Measurements from ENCODE around the gene TBX10. TPM values are rescaled to one million over a fixed set of nuclear protein-coding genes. Genes with fewer than 3 reads are reported as not detected.
A peak's percentile ranks its signal among the peaks of the same experiment; 100 is the strongest.
"Not testable (repeated sequence)": the region's sequence is repeated elsewhere in the genome, so short reads cannot be mapped to it uniquely, and the experiment has no call there.

The TBX10 gene
- total RNA-seq, 2 donors from 2014 or later = not detected

GRCh38 chr11:67628710-67629385 is 10.7 kb downstream of the TBX10 start:
- H3K4me1 Mint-ChIP-seq (ENCODE audit: low read depth) = peaks cover 12% of the 10 kb centered on the region
- H3K27me3 Mint-ChIP-seq (ENCODE audit: low read depth) = no peaks in the 10 kb centered on the region
- H3K9me3 Mint-ChIP-seq = no peaks in the 10 kb centered on the region
- ATAC-seq (replicated peaks in 1 of 2) (no peak), DNase-seq (no peak)
- H3K4me3 Mint-ChIP-seq = peak overlapping the region; percentile 66 to 78
- no peaks in the 10 kb centered on the region for H3K36me3 Mint-ChIP-seq (ENCODE audit: insufficient read depth in 2 of 2)
- no peak overlapping the region for H3K27ac Mint-ChIP-seq

DNA sequence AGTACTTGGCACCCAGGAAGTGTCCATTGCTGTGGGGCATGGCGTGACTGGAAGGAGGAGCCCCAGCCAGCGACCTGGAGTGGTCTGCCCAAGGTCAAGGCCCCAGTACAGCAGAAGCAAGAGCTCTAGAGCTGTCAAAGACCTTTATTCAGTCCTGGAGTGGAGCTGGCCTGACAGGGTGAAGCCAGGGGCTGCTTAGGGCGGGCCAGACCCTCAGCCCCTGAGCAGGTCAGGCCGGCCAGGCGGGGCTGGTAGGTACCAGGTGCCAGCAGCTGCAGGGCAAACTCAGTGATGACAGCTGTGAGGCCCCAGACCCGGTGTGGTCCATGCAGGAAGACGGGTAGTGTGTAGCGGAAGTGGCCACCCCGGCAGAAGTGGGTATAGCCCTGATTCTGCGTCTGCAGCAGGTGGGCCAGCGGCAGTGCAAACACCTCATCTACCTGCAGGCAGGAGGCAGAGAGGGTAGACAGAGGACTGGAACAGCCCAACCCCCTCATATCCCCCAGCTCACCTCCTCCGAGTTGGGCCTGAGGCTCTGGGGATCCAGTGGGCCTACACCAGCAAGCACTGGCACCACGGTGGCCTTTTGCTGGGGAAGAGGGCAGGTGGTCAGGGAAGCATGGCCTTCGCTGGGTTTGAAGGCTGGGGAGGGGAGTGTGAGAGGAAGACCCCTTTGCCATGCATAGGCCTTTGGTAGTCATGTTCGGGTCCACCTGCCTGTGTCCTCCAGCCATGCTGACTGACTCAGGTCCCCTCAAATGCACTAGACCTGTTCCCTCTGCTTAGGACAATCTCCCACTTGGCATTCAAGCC is 11.5 kb downstream of the TBX10 start:
- no peaks in the 10 kb centered on the region for H3K9me3 Mint-ChIP-seq
- H3K27me3 Mint-ChIP-seq (ENCODE audit: low read depth) = no peaks in the 10 kb centered on the region
- no peaks in the 10 kb centered on the region for H3K36me3 Mint-ChIP-seq (ENCODE audit: insufficient read depth in 2 of 2)
- H3K4me1 Mint-ChIP-seq (ENCODE audit: low read depth) = peaks cover 12% of the 10 kb centered on the region
- no peak for ATAC-seq (replicated peaks in 1 of 2)
- H3K27ac Mint-ChIP-seq = no peak overlapping the region
- no peak for DNase-seq
- H3K4me3 Mint-ChIP-seq = peak overlapping the region; percentile 19 to 61

DNA sequence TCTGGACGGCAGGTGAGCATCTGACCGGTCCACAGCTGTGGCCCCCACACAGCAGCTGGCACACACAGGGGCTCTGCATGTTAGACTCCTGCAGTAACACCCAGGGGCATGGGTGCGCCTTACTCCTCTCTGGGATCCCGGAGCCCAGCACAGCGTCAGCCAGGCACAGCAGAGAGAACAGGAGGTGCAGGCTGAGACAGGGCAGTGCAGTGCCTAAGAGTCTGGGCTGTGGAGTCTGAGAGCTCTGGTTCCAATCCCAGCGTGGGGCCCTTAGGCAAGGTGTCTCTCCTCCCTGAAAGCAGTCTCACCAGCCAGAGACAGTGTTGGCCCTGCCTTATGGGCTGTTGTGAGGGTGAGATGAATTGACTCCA is 12.1 kb downstream of the TBX10 start:
- no peaks in the 10 kb centered on the region for H3K36me3 Mint-ChIP-seq (ENCODE audit: insufficient read depth in 2 of 2)
- H3K9me3 Mint-ChIP-seq = no peaks in the 10 kb centered on the region
- no peak for DNase-seq
- H3K4me1 Mint-ChIP-seq (ENCODE audit: low read depth) = peaks cover 12% of the 10 kb centered on the region
- no peak overlapping the region for H3K27ac Mint-ChIP-seq
- ATAC-seq (replicated peaks in 1 of 2) = no peak
- peak overlapping the region; percentile 30 to 61 for H3K4me3 Mint-ChIP-seq
- no peaks in the 10 kb centered on the region for H3K27me3 Mint-ChIP-seq (ENCODE audit: low read depth)

DNA sequence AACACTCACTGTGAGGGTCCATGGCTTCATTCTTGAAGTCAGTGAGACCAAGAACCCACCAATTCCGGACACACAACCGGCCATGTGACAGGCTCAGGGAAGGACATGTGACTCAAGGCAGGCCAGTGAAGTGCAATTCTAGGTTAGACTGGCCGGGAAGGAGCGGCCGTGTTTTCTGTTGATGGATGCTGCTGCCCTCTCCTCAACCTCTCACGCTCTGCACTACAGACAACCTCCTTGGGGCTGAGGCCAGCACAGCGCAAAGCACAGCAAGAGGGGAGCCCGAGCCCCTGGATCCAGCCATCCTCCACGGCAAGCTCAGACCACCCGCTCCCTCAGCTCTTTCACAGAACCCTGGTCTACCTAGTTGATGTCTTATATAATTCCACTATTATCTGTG is 12.6 kb downstream of the TBX10 start:
- H3K4me1 Mint-ChIP-seq (ENCODE audit: low read depth) = peaks cover 12% of the 10 kb centered on the region
- no peaks in the 10 kb centered on the region for H3K36me3 Mint-ChIP-seq (ENCODE audit: insufficient read depth in 2 of 2)
- H3K9me3 Mint-ChIP-seq = no peaks in the 10 kb centered on the region
- no peak overlapping the region for H3K4me3 Mint-ChIP-seq
- ATAC-seq (replicated peaks in 1 of 2) = no peak
- no peak for DNase-seq
- no peaks in the 10 kb centered on the region for H3K27me3 Mint-ChIP-seq (ENCODE audit: low read depth)
- H3K27ac Mint-ChIP-seq = no peak overlapping the region

- H3K27ac Mint-ChIP-seq; ATAC-seq (replicated peaks in 1 of 2); H3K4me3 Mint-ChIP-seq; H3K9me3 Mint-ChIP-seq; H3K36me3 Mint-ChIP-seq (ENCODE audit: insufficient read depth in 2 of 2); H3K27me3 Mint-ChIP-seq (ENCODE audit: low read depth); DNase-seq: not testable (repeated sequence)
- H3K4me1 Mint-ChIP-seq (ENCODE audit: low read depth) = peaks cover 12% of the 10 kb centered on the region
Observed at GRCh38 chr11:67626131-67626833, 13.3 kb downstream of the TBX10 start.

GRCh38 chr11:67623795-67624194 is 15.8 kb downstream of the TBX10 start:
- H3K27me3 Mint-ChIP-seq (ENCODE audit: low read depth); H3K9me3 Mint-ChIP-seq; ATAC-seq (replicated peaks in 1 of 2); DNase-seq; H3K4me1 Mint-ChIP-seq (ENCODE audit: low read depth); H3K36me3 Mint-ChIP-seq (ENCODE audit: insufficient read depth in 2 of 2); H3K27ac Mint-ChIP-seq; H3K4me3 Mint-ChIP-seq: not testable (repeated sequence)

DNA sequence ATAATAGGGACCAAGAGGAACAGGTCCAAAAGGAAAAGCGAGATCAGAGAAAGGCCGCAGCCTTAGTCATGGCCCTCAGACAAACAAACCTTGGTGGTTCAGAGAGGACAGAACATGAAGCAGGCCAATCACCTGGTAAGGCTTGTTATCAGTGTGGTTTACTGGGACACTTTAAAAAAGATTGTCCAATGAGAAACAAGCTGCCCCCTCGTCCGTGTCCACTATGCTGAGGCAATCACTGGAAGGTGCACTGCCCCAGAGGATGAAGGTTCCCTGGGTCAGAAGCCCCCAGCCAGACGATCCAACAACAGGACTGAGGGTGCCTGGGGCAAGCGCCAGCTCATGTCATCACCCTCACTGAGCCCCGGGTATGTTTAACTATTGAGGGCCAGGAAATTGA is 16.7 kb downstream of the TBX10 start:
- H3K27ac Mint-ChIP-seq; H3K9me3 Mint-ChIP-seq; ATAC-seq (replicated peaks in 1 of 2); H3K36me3 Mint-ChIP-seq (ENCODE audit: insufficient read depth in 2 of 2); DNase-seq; H3K4me3 Mint-ChIP-seq; H3K4me1 Mint-ChIP-seq (ENCODE audit: low read depth); H3K27me3 Mint-ChIP-seq (ENCODE audit: low read depth): not testable (repeated sequence)

GRCh38 chr11:67621928-67622327 is 17.6 kb downstream of the TBX10 start:
- H3K27me3 Mint-ChIP-seq (ENCODE audit: low read depth); H3K4me3 Mint-ChIP-seq; H3K9me3 Mint-ChIP-seq; ATAC-seq (replicated peaks in 1 of 2); H3K4me1 Mint-ChIP-seq (ENCODE audit: low read depth); DNase-seq; H3K36me3 Mint-ChIP-seq (ENCODE audit: insufficient read depth in 2 of 2); H3K27ac Mint-ChIP-seq: not testable (repeated sequence)

GRCh38 chr11:67620621-67621020 is 18.9 kb downstream of the TBX10 start:
- not testable (repeated sequence) for H3K36me3 Mint-ChIP-seq (ENCODE audit: insufficient read depth in 2 of 2); H3K4me3 Mint-ChIP-seq; H3K27me3 Mint-ChIP-seq (ENCODE audit: low read depth); H3K27ac Mint-ChIP-seq; H3K4me1 Mint-ChIP-seq (ENCODE audit: low read depth); DNase-seq; H3K9me3 Mint-ChIP-seq; ATAC-seq (replicated peaks in 1 of 2)

DNA sequence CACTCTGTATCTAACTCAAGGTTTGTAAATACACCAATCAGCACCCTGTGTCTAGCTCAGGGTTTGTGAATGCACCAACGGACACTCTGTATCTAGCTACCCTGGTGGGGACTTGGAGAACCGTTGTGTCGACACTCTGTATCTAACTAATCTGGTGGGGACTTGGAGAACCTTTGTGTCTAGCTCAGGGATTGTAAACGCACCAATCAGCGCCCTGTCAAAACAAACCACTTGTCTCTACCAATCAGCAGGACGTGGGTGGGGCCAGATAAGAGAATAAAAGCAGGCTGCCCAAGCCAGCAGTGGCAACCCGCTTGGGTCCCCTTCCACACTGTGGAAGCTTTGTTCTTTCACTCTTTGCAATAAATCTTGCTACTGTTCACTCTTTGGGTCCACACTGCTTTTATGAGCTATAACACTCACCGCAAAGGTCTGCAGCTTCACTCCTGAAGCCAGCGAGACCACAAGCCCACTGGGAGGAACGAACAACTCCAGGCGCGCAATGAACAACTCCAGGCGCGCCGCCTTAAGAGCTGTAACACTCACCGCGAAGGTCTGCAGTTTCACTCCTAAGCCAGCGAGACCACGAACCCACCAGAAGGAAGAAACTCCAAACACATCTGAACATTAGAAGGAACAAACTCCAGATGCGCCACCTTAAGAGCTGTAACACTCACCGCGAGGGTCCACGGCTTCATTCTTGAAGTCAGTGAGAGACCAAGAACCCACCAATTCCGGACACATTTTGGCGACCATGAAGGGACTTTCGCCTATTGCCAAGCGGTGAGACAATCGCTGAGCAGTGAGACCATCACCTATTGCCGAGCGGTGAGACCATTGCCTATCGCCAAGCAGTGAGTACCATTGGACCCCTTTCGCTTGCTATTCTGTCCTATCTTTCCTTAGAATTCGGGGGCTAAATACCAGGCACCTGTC is 19.6 kb downstream of the TBX10 start:
- not testable (repeated sequence) for DNase-seq; H3K36me3 Mint-ChIP-seq (ENCODE audit: insufficient read depth in 2 of 2); H3K4me3 Mint-ChIP-seq; ATAC-seq (replicated peaks in 1 of 2); H3K9me3 Mint-ChIP-seq; H3K27ac Mint-ChIP-seq; H3K27me3 Mint-ChIP-seq (ENCODE audit: low read depth)
- peaks cover 15% of the 10 kb centered on the region for H3K4me1 Mint-ChIP-seq (ENCODE audit: low read depth)

DNA sequence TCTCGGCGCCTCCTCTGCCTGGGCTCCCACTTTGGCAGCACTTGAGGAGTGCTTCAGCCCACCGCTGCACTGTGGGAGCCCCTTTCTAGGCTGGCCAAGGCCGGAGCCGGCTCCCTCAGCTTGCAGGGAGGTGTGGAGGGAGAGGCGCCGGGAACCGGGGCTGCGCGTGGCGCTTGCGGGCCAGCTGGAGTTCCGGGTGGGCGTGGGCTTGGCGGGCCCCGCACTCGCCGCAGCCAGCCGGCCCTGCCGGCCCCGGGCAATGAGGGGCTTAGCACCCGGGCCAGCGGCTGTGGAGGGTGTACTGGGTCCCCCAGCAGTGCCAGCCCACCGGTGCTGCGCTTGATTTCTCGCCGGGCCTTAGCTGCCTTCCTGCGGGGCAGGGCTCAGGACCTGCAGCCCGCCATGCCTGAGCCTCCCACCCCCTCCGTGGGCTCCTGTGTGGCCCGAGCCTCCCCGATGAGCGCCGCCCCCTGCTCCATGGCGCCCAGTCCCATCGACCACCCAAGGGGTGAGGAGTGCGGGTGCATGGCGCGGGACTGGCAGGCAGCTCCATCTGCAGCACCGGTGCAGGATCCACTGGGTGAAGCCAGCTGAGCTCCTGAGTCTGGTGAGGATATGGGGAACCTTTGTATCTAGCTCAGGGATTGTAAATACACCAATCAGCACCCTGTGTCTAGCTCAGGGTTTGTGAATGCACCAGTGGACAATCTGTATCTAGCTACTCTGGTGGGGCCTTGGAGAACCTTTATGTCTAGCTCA is 20.5 kb downstream of the TBX10 start:
- H3K9me3 Mint-ChIP-seq; H3K4me3 Mint-ChIP-seq; ATAC-seq (replicated peaks in 1 of 2); H3K27ac Mint-ChIP-seq; H3K36me3 Mint-ChIP-seq (ENCODE audit: insufficient read depth in 2 of 2); H3K27me3 Mint-ChIP-seq (ENCODE audit: low read depth); DNase-seq: not testable (repeated sequence)
- H3K4me1 Mint-ChIP-seq (ENCODE audit: low read depth) = peaks cover 23% of the 10 kb centered on the region
